Testis (tissue), 2 donors: Measurements from ENCODE around the gene TMEM123.

Experiments used
- CTCF ChIP-seq, 3 experiments: fragments of 450-650 bp in 2 of 3; fragments of 200-600 bp in 1 of 3; sonication (generic) in 1 of 3; IDR thresholded peaks; one replicate each; pipeline ENCODE4 v1.5.1; 2016 to 2019; ENCODE audit warnings: antibody characterized with exemption in 3 of 3, mild to moderate bottlenecking in 2 of 3, moderate library complexity in 1 of 3
- POLR2A ChIP-seq: fragments of 450-650 bp; IDR thresholded peaks from one replicate; pipeline ENCODE4 v1.6.1; 2017; ENCODE audit warnings: antibody characterized with exemption, mild to moderate bottlenecking, moderate library complexity

- TF ChIP-seq CTCF (IDR thresholded peaks at IDR 0.05), result no peak
- no peak for TF ChIP-seq POLR2A
These were observed 4.6 kb upstream of the TMEM123 start for GRCh38 chr11:102457056-102457677.
